NCI-H1105 (cell line): ENCODE results near the gene DPP6.
A peak's percentile ranks its signal among the peaks of the same experiment; 100 is the strongest.

Source experiments
- DNase-seq: peaks from one replicate; lab custom pipeline; 2025; lab: John Stamatoyannopoulos, UW

Gene DPP6

DNA sequence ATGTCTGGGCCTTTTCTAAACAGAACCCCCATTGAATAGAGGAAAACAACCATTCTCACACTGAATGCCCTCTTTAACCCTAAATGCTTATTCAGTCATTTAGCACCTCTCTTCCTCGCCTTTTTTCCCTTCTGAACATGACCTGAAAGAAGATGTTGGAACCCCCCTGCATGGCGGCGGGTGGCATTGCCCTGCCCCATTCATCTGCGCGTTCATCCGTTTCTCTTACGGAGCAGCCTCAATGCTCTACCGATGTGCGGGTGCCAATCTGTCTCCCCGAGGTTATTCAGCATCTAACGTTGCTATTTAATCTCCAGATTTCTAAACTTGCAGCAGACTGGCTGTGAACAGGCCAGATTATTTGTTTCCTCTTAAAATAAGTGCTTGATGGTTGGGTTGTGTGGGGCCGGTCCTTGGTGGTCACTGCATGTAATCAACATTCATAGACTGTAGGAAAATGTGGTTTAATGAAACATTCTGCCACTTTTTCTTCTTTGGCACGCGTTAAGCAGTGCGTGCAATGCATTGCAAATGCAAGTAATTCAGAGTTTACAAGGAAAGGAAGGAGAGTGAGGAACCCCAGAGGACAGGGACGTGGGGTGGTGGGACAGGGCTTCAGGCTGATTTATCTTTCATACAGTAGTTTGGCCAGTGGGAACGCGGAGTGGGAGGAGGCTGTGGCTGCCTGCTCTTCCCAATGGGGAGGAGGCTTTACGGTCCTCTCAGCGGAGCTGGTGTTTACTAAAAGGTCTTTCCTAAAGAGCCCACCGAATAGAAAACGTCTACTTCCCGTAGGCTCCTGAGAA, 286.7 kb downstream of the DPP6 start:
- no peak for DNase-seq

DNA sequence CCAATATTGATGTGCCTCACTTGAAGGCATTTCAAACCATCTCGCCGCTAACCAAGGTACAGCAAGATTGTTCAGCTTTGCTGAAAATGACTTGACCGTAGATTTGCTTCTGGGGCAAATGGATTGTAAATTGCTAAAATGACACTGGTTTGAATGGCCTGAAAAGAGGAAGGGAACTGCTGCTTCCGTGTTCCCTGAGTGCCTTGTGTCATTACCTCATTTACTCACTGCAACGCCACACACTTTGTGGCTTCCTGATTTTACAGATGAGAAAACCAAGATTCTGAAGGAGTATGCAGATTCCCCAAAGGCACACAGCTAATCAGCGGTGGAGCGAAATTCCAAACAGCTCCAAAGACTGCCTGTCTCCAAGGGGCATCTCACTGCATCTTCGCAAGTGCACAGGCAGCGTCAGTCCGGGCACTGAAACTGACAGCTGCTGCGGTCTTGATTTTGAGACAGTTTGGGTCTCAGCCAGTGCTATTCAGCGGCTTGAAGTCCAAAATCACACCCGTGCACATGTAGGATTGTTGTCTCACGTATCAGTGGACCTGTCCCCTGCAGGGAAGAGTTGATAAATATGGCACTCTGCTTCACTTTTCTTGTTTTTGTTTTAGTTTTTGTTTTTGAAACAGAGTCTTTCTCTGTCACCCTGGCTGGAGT, 290.9 kb downstream of the DPP6 start:
- no peak for DNase-seq

- DNase-seq, result no peak
Measured at GRCh38 chr7:154343778-154344412, 291.7 kb downstream of the DPP6 start.

- DNase-seq, result no peak
Measured at GRCh38 chr7:154345093-154345492, 292.9 kb downstream of the DPP6 start.

- peak; percentile 76 for DNase-seq
Measured at GRCh38 chr7:154347700-154348266, 295.6 kb downstream of the DPP6 start.

DNA sequence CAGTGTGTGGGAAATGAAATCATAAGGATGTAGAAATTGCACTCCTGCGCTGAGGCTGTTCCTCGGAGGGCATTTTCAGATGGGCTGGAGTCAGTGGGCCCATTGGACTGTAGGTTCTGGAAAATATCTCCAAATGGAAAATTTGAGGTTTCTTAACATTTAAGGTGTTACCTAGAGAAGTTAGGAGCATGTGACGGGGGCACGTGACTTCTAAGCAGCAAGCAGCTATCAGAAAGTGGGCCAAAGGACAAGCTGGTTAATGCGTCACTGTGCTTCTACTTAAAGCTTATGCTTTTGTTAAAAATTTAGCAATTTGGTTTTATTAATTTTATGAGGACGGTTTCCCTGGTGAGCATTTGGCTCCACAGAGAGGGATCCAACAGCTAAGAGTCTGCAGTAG, 298.7 kb downstream of the DPP6 start:
- no peak for DNase-seq

DNA sequence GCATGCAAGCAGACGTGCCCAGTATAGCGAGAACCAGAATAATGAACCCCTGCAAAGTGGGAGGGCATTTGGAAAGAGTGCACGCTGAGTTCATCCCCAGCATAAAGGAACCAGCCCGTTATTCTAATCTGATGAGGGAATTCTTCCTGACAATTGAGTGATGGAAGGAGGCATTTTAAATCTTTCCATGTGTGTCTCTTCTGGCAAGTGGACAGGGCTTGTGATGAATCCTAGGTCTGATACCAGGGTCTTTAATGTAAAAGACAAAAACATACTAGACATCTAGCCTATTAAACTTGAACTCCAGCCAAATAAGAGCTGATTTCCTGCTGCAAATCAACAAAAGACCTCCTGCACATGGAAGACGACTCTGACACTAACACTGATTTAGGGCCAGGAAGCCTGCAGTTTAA, 301.2 kb downstream of the DPP6 start:
- DNase-seq, result peak; percentile 18

GRCh38 chr7:154364170-154364569, 312.0 kb downstream of the DPP6 start:
- no peak for DNase-seq

DNA sequence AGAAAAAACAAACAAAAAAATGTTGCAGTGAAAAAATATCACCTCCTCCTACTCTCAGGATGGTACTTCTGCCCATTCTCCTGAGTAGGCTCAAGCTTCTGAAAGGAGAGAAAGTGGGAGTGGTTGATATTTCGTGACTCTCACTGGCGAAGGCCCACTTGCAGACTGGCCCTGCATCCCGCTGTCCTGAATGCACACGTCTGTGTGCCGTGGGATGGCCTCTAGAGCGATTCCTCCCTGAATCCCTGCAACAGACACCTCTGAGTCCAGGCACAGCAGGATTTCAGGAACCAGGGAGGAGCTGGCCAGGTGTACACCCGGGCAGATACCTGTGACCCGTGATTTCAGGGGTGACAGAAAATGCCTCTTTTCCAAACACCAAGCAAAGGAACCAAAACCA, 319.2 kb downstream of the DPP6 start:
- no peak for DNase-seq

GRCh38 chr7:154372011-154372601, 319.9 kb downstream of the DPP6 start:
- DNase-seq, result no peak

DNA sequence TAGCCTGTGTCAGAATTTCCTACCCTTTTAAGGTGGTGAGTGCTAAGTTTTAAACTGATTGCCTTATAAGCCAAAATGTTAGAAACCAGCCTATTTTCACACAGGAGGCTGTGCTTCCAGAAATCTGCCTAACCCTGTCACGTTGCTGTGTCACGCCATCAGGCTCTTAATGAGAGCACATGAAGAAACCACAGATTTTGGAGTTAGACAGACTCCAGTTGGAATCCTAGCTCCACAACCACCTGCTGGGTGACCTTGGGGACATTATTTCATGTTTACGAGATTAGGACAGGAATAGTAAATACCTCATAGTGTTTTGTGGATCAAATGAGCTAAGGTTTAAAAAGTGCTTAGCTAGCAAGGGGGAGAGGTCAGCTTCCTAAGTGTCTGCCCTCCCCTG, 321.8 kb downstream of the DPP6 start:
- DNase-seq, result no peak

DNA sequence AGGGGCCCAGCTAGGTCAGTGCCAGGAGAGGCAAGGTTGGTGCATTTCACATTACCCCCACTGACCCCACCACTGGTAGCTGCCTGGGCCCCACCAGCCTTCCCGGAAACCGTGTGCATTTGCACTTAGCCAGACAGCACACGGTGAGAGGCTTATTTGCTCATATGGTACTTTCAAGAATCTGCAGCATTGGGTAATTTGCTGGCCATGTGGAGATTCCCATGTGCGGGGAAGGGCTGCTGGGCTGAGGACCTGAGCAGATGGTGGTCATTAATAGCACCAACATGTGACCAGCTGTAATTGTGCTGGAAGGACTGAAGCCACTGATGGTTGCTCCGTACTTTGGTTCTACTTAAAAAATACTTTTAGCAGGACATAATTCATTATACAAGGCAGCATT, 323.8 kb downstream of the DPP6 start:
- no peak for DNase-seq

DNA sequence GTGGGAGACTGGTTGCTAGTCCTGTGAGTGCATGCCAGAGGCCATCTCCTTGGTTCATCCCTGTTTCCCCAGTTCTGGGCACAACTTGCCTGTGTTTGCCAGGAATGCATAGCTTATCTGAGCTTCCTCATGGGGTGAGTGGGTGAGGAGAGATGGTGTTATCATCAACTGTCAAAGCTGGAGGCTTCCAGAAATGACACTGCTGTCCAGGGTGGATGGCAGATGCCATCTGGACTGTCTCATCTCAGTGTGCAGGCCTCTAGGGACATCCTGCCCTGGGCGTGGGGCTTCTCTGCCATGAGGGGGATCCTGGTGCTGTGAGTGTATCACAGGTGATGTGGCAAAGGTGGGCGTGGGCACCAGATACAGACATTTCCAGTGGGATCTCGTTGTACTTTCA, 328.6 kb downstream of the DPP6 start:
- DNase-seq, result no peak

GRCh38 chr7:154383045-154383444, 330.8 kb downstream of the DPP6 start:
- DNase-seq, result no peak

DNA sequence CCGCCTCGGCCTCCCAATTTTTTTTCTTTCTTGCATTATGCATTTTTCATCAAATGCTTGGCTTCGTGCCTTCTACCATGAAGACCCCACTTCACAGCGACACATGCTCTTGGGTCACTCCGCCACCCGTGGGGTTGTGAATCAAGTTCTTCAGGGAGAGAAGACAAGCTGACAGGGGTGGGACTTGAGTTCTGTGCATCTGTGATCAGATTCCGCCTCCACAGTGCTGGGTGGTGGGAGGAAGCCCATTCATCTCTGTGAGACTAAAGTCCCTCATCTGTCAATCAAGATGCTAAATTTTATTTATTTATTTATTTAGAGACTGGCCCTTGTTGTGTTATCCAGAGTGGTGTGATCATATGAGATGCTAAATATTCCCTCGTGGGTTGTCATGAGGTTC, 333.0 kb downstream of the DPP6 start:
- no peak for DNase-seq

DNA sequence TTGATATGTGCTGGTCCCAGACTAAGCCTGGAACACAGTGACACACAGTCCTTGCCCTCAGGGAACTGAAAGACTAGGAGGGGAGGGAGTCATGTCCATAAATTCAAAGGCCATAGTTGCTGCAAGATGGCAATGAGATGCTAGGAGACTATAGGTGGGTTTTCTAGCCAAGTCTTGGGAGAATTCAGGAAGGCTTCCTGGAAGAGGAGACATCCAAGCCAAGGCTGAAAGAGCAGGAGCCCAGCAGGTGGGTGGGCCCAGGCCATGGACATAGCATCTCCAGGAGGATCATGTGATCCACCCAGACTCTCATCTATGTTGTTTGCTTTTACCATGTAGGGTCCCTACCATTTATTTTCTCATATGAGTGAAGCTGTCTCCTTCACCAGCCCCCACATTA, 335.1 kb downstream of the DPP6 start:
- DNase-seq, result no peak

GRCh38 chr7:154388412-154388811, 336.2 kb downstream of the DPP6 start:
- DNase-seq, result no peak

DNA sequence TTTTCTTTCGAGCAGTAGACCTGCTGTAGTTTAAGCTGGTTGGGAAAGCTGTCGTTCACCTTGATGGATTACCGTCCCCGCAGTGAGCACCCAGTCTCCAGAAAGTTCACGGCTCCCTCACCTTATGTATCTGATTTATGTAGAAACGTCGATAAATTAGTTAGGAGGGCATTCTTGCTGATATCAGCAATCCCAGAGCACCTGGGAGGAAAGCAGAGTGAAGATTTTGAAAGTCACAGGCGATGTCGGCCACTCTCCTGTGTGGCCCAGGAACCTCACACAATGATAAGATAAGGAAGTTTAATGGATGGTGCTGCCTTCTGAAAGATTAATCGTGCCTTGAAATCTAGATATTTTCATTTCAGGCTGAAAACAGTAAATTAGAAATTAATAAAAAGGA, 336.8 kb downstream of the DPP6 start:
- no peak for DNase-seq

GRCh38 chr7:154390961-154391360, 338.8 kb downstream of the DPP6 start:
- no peak for DNase-seq

- no peak for DNase-seq
Measured at GRCh38 chr7:154394804-154395203, 342.6 kb downstream of the DPP6 start.

- DNase-seq, result no peak
Measured at GRCh38 chr7:154406312-154406711, 354.1 kb downstream of the DPP6 start.

DNA sequence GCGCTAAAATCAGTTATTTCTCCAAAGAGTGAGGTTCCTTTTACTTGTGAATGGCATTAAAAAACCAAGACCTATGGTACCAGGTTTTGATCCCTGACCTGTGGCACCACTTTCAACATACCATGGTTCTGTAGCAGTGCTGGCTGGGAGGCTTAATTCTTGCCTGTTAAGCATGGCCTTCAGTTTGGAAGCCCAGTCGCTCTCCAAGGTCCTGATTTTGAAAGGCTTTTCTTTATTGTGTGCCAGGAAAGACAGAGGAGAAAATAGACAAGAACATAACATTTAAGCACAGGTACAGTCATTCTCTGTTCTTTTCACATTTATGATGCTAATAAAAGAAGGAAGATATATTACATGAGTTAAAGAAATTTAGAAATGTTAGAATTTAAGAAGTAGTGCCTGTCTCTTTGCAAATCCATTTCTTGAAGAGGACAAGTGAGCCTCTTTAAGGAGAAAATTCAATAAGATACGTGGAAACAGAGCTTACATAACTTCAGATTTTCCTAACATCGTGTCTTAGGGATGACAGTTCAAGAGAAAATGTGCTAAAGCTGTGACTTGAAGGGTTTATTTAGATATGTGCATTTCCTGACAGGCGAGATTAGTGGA, 357.6 kb downstream of the DPP6 start:
- no peak for DNase-seq
